Measurements from ENCODE around the gene SRSF3. TPM values are rescaled to one million over a fixed set of nuclear protein-coding genes. Genes with fewer than 3 reads are reported as not detected.

SRSF3 gene
- total and polyA plus RNA-seq, 9 of the 15 experiments (the other 6 are each of a cell fraction or from before 2014, with no cell fraction given), result 337 to 1,200 (median 518) TPM

- TSS peak; percentile 62 for BruUV-seq (replicated peaks)
- in situ Hi-C loops (cut with MboI), result no loop called here
- peak in 3 of 4 experiments; percentile 29 to 51 (median 43) for DNase-seq (ENCODE audit: extremely low read depth in 1 of 4, low spot score in 3 of 4)
- TF ChIP-seq, protein P1, sequence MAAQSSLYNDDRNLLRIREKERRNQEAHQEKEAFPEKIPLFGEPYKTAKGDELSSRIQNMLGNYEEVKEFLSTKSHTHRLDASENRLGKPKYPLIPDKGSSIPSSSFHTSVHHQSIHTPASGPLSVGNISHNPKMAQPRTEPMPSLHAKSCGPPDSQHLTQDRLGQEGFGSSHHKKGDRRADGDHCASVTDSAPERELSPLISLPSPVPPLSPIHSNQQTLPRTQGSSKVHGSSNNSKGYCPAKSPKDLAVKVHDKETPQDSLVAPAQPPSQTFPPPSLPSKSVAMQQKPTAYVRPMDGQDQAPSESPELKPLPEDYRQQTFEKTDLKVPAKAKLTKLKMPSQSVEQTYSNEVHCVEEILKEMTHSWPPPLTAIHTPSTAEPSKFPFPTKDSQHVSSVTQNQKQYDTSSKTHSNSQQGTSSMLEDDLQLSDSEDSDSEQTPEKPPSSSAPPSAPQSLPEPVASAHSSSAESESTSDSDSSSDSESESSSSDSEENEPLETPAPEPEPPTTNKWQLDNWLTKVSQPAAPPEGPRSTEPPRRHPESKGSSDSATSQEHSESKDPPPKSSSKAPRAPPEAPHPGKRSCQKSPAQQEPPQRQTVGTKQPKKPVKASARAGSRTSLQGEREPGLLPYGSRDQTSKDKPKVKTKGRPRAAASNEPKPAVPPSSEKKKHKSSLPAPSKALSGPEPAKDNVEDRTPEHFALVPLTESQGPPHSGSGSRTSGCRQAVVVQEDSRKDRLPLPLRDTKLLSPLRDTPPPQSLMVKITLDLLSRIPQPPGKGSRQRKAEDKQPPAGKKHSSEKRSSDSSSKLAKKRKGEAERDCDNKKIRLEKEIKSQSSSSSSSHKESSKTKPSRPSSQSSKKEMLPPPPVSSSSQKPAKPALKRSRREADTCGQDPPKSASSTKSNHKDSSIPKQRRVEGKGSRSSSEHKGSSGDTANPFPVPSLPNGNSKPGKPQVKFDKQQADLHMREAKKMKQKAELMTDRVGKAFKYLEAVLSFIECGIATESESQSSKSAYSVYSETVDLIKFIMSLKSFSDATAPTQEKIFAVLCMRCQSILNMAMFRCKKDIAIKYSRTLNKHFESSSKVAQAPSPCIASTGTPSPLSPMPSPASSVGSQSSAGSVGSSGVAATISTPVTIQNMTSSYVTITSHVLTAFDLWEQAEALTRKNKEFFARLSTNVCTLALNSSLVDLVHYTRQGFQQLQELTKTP (IDR thresholded peaks at IDR 0.05; ENCODE audit: low read depth in 1 of 2, partially characterized antibody in 2 of 2), result peak in 1 of 2 experiments; percentile 13
- TF ChIP-seq TEAD4 (IDR thresholded peaks at IDR 0.05; ENCODE audit: low read length), result peak; percentile 7; the same call in 1 of the 2 replicates
- no peak for TF ChIP-seq TEAD4 (CRISPR knock-in tag; IDR thresholded peaks at IDR 0.05; ENCODE audit: borderline replicate concordance)
- 0 out of 4 replicates have a peak, but pooled peaks of 1 of the 2 experiments have one; percentile 34 for TF ChIP-seq SIN3A (IDR thresholded peaks at IDR 0.05; ENCODE audit: borderline replicate concordance in 2 of 2, control insufficient read depth in 1 of 2, low read depth in 2 of 2, low read length in 2 of 2)
- peak; percentile 28 for TF ChIP-seq RBM39 (optimal IDR thresholded peaks at IDR 0.05; ENCODE audit: low read depth, low read length)
- TF ChIP-seq, protein P2, sequence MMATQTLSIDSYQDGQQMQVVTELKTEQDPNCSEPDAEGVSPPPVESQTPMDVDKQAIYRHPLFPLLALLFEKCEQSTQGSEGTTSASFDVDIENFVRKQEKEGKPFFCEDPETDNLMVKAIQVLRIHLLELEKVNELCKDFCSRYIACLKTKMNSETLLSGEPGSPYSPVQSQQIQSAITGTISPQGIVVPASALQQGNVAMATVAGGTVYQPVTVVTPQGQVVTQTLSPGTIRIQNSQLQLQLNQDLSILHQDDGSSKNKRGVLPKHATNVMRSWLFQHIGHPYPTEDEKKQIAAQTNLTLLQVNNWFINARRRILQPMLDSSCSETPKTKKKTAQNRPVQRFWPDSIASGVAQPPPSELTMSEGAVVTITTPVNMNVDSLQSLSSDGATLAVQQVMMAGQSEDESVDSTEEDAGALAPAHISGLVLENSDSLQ (IDR thresholded peaks at IDR 0.05), result no peak
- 0 out of 4 replicates have a peak, but pooled peaks of 1 of the 2 experiments have one; percentile 2 for TF ChIP-seq HDAC1 (IDR thresholded peaks at IDR 0.05)
- peak; percentile 58; the same call in 1 of the 2 replicates for TF ChIP-seq HMBOX1 (IDR thresholded peaks at IDR 0.05)
- TF ChIP-seq, protein P3, sequence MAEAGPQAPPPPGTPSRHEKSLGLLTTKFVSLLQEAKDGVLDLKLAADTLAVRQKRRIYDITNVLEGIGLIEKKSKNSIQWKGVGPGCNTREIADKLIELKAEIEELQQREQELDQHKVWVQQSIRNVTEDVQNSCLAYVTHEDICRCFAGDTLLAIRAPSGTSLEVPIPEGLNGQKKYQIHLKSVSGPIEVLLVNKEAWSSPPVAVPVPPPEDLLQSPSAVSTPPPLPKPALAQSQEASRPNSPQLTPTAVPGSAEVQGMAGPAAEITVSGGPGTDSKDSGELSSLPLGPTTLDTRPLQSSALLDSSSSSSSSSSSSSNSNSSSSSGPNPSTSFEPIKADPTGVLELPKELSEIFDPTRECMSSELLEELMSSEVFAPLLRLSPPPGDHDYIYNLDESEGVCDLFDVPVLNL (CRISPR knock-in tag; IDR thresholded peaks at IDR 0.05; ENCODE audit: low read depth), result no peak
Measured at GRCh38 chr6:36546308-36546919, 47.7 kb upstream of the SRSF3 start.

More at GRCh38 chr6:36546308-36546919, 47.7 kb upstream of the SRSF3 start:
- ChIA-PET POLR2A (interaction anchor here (0.7 to 4.3 kb wide), 5 partner anchors 11 to 623 kb away, joined by 4 to 24 read pairs (median 5); partner anchors contain the start of genes PIM1 and SRSF3), CTCF (ENCODE audit: low intra/inter-chr PET ratio) (no interaction called here)
- no peaks in the 10 kb centered on the region for H3K9me3 ChIP-seq (replicated peaks; ENCODE audit: control insufficient read depth, insufficient read depth, low read depth, low read length)
- WGBS (ENCODE audit: insufficient coverage, low coverage, missing lambda C conversion rate), result 1% methylated on average over 15 of the region's 15 CpGs
- H3K9ac ChIP-seq (ENCODE audit: insufficient read depth in 1 of 2, low read depth in 2 of 2, low read length in 2 of 2), result peak overlapping the region; percentile 90 to 99
- ATAC-seq (peak; percentile 58), FAIRE-seq (peak; percentile 81)
- peaks cover 13% of the 10 kb centered on the region; the same call in 1 of the 3 replicates for H3K36me3 ChIP-seq (ENCODE audit: control insufficient read depth, insufficient read depth, low read length)
- H4K20me1 ChIP-seq (replicated peaks; ENCODE audit: control insufficient read depth, insufficient read depth, low read length), result 0 out of 2 replicates have a peak, but pooled peaks cover 9% of the 10 kb centered on the region
- no peaks in the 10 kb centered on the region for H3K9me1 ChIP-seq (ENCODE audit: control insufficient read depth, insufficient read depth, low read length)
- H3K4me2 ChIP-seq (ENCODE audit: insufficient read depth, low read length), result peak overlapping the region; percentile 95
- H3K27ac ChIP-seq (ENCODE audit: extremely low read depth, low read depth, low read length), result peak overlapping the region; percentile 90
- peak overlapping the region; percentile 92 for H3K4me3 ChIP-seq
- no peaks in the 10 kb centered on the region for H3K27me3 ChIP-seq (ENCODE audit: control insufficient read depth in 2 of 2, insufficient read depth in 2 of 2, low read length in 2 of 2)
- peaks cover 55% of the 10 kb centered on the region for H3K79me2 ChIP-seq (ENCODE audit: control insufficient read depth, insufficient read depth, low read length)
- intact Hi-C loops (cut with micrococcal nuclease), result loop anchor here (2.0 to 5.0 kb wide), 3 partner anchors 48 to 124 kb away; partner anchors contain the start of genes KCTD20, PXT1 and SRSF3
- H2AFZ ChIP-seq (ENCODE audit: low read depth, low read length), result peak overlapping the region; percentile 98
- peaks cover 23 to 24% of the 10 kb centered on the region in 2 experiments for H3K4me1 ChIP-seq (replicated peaks in 1 of 2; ENCODE audit: control insufficient read depth in 2 of 2, insufficient read depth in 2 of 2, low read length in 2 of 2)
